ENCODE measurements around the gene COX7A2L.

Gene COX7A2L

DNA sequence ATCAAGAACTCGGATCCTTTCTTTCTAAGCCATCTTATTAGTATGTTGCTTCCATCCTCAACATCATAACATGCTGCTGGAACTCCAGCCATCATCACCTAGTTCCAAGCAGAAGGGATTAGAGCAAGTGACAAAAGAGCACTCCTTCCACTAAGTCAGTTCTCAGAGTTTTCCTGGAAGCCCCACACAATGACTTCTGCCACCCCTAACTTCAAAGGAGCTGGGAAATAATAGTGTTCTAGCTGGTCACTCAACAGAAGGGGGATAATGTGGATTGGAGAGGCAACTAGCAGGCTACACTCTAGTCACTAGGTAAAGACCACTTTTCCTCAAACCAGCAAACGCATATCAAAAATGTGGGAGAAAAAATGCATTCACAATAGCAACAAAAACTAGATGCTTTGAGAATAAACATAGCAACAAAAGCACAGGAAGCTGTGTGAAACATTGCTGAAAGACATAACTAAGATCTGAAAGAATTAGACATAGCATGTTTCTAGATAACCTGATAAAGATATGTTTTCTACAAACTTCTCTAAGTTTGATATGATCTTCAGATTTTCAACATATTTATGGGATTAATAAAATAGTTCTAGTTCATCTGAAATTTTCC is 39.5 kb downstream of the COX7A2L start:
- no peak for DNase-seq (ENCODE audit: low read depth in 2 of 2, low spot score in 1 of 2)

DNA sequence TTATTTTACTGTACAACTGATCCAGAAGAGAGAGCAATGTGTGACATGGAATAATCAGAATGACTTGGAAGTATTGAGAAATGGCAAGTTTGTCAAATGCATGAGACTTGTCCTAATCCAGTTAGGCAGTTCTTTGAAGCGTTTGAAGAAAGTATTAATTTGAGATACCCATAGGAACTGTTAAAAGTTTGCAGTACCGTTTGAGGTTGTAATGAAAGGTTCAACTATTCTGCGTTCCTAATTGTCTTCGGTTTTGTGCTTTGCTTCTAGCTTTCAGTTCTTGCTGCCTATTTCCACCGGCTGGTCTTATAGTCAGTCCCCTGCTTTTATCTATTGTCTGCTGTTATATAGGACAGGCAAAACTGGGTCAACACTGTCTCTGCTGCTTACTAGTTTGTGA is 41.8 kb downstream of the COX7A2L start:
- no peak for DNase-seq (ENCODE audit: low read depth in 2 of 2, low spot score in 1 of 2)

DNA sequence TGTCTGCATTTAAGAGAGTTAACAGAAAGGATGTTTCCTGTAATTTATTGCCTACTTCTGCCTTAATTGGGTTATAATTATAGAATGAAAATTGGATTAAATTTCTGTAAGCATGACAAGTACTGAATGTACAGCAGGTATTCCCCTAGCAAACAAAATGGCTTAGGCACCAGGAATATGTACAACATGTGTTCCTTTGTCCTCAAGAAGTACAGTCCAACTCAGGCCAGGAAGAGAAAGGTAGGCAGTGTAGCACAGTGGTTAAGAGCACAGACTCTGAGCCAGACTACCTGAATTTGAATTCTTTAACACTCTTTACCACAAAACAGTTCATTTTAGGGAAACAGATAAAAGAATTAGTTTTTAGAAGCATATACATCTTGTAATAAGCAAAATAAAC is 43.1 kb downstream of the COX7A2L start:
- DNase-seq (ENCODE audit: low read depth in 2 of 2, low spot score in 1 of 2), result no peak

DNA sequence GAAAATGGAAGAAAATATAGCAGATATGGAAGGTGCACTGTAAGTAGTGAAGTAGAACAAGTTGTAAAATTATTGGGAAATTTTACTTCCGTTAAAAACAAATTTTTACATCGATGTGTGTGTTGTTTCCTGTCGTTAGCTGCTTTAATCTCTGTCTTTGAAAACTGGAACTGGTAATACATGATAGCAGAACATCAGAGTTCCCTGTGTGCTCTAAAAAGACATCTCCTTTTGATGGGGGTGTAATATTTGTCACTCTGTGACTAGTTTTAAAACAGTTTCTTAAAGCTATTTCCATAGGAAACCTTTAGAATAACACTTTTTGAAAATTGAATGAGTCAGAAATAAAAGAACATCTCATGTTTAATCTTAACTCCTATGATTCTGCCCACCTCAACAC is 43.5 kb downstream of the COX7A2L start:
- no peak for DNase-seq (ENCODE audit: low read depth in 2 of 2, low spot score in 1 of 2)

DNA sequence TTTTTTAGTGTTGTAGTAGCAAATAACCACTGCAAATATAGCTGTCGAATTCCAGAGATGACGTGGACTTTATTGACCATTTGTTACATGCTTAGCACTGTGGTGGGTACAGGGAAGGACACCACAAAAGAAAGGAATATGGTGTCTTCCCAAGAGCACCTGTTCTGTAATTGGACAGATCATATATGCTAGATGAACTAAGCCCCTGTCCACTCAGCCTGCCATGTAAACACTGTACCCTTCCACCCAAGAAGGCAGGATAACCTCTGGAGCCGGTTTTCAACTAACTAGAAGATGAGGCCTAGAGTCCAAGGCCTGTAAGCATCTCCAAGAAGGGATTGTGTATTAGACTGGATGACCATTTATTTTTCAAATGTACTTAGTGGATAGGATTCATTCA is 44.1 kb downstream of the COX7A2L start:
- no peak for DNase-seq (ENCODE audit: low read depth in 2 of 2, low spot score in 1 of 2)

DNA sequence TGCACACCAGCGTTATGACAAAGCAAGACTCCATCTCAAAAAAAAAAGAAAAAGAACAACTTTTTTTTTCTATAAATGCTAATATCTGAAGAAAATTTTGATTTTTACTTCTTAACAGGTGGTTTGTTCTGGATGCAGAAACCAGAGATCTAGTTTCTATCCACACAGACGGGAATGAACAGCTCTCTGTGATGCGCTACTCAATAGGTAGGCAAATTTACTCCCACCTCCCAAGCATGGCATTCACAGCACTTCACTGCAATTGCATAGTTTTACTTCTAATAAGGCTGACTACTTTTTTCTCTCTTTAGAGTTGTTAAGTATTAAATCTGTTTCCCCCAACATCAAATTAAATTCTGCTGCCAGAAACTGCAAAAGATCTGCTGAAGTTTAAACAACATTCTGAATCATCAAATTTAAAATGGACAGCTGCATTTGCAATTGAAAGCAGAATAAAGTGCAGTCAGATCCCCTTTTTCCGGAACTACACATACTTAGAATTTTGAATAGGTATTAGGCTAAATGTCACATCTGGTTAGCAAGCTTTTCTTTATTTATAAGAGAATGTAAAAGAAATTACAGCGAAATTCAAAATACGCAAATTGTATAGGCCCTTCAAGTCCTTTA is 45.1 kb downstream of the COX7A2L start:
- no peak for DNase-seq (ENCODE audit: low read depth in 2 of 2, low spot score in 1 of 2)

DNA sequence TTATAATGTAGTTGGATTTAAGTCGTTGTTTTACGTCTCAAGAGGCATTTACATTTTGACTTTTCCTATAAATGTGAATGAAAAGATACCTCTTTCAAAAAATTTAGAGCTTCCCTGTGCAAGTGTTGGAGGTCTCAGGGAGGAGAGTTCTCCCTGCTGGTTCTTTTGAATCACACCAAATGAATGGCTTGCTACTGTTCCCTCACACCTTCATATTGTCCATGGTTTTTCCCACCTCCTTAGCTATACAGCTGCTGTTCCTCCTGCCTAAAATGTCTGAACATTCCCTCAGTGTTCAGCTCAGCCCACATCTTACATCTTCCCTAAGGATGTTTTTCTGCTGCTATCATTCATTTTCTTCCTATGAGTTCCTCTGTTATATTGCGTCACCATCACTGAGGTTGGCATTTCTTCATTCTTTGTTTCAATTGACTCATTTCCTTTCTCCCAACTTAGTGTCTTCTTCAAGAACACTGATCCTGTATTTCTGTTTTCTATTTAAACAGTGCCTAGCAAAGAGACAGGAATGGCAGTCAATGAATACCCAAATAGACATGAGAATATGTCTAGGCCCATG is 46.0 kb downstream of the COX7A2L start:
- DNase-seq (ENCODE audit: low read depth in 2 of 2, low spot score in 1 of 2), result no peak

DNA sequence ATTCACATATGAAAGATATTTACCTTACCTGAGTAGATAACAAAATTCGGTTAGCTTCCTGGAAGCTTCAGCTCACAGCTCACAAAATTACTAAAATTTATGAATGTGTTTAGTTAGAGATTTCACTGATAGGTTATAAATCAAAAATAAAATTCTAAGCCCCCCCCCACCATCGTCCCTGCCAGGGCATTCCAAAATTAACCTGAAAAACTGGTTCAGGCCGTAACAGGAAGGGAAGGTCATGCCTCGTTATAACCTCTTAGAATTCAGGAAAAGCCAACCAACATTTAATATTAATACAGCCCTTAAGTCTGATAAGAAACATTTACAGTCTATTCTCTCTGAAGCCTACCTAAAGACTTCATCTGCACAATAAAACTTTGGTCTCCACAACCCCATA is 48.9 kb downstream of the COX7A2L start:
- no peak for DNase-seq (ENCODE audit: low read depth in 2 of 2, low spot score in 1 of 2)

DNA sequence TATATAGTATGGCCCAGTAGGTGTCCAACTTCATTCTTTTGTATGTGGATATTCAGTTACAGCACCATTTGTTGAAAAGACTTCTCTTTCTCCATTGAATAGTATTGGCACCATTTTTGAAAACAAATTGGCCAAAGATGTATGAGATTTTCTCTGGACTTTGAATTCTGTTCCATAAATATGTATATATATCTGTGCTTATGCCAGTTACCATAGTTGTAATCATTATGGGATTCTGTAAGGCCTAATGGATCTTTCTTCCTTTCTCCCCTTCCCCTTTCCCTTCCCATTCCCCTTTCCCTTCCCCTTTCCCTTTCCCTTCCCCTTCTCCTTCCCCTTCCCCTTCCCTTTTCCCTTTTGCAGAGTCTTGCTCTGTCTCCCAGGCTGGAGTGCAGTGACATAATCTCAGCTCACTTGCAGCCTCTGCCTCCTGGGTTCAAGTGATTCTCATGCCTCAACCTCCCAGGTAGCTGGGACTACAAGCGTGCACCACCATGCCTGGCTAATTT is 51.0 kb downstream of the COX7A2L start:
- DNase-seq (ENCODE audit: low read depth in 2 of 2, low spot score in 1 of 2), result no peak

DNA sequence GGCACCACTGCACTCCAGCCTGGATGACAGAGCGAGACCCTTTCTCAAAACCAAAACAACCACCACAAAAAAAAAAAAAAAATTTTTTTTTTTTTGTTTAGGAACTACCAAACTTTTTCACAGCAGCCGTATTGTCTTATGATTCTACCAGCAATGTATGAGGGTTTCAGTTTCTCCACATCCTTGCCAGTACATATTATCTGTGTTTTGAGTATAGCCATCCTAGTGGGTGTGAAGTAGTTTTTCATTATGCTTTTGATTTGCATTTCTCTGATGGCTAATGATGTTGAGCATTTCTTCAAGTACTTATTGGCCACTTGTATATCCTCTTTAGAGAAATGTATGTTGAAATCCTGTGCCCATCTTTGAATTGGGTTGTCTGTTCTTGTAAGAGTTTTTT is 51.7 kb downstream of the COX7A2L start:
- DNase-seq (ENCODE audit: low read depth in 2 of 2, low spot score in 1 of 2), result no peak

DNA sequence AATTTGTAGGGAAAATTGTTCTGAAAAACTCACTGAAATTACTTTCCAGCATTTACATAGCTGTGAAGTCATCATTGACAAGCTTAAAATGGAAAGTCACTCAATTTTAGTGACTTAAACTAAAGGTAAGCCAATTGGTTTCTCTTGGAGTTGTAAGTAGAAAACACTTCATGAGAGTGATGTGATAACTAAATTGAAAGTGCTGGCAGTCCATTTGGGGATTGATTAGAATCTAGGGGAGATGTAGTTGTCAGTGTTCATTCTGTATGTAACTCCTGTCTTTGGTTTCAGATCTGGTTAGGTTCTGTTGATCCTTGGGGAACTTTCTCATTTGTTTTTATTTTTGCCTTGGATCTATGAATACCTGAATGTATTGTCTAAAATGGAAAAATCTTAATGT is 53.8 kb downstream of the COX7A2L start:
- no peak for DNase-seq (ENCODE audit: low read depth in 2 of 2, low spot score in 1 of 2)

DNA sequence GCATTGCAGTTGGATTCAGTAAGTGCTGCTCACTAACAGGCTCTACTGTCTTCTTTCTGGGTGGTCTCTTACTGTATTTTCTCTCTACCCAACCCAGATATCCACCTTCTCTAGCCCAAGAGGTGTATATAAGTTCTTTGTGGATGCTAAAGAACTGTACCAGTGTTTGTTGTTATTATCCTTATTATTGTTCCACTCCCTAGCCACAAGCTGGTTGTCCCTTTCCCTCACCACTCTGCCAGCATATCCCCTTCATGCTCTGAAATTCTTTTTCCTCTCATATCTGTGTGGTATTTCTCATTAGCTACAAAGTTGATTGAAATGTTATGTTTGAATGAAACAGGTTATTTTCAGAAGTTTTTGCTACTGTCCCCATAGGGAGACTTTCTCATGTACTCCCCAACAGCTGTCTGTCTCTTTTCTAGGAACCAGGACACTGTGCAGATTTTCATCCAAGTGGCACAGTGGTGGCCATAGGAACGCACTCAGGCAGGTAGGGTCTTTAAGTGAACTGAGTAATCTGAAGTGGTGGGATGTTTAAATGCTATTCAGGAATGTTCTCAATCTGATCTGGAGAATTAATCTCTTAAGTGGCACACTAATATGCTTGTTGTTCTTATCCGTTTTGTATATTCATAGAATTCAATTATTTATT is 56.8 kb downstream of the COX7A2L start:
- no peak for DNase-seq (ENCODE audit: low read depth in 2 of 2, low spot score in 1 of 2)

DNA sequence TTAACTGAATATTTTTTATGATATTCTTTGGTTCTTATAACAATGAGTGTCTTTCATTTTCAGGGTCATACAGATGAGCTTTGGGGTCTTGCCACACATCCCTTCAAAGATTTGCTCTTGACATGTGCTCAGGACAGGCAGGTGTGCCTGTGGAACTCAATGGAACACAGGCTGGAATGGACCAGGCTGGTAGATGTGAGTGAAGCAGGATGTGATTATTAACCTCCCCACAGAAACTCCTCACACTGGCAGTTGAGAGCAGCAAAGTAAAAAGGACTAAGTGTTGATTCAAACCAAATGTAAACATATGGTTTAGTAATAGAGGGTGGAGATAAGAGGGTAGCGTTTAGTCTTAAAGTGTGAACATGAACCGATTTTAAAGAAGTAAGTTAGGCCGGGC is 57.8 kb downstream of the COX7A2L start:
- no peak for DNase-seq (ENCODE audit: low read depth in 2 of 2, low spot score in 1 of 2)

DNA sequence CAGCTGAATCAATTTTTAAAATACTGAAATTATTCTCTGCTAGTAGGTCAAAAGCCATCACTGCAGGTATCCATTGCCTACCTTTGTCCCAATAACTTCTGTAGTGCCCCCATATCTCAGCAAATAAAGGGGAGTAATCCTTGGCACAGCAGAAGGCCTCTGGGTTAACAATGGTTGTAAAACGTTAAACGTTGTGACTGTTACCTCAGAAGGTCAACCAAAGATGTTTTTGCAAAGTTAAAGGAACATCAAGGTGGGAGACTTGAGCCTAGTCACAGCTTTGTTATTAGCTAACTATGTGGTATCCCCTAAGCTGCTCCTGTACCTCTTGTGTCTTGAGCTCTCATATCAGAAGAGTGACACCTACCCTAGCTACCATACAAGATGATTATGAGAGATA is 60.5 kb downstream of the COX7A2L start:
- no peak for DNase-seq (ENCODE audit: low read depth in 2 of 2, low spot score in 1 of 2)

Data from stimulated activated CD8-positive, alpha-beta memory T cell treated with anti-CD3 and anti-CD28 coated beads, Interleukin-4, amount 100 ng/mL, for 1 hour (primary cell).